BJ (cell line): ENCODE results near the gene GPR139. TPM values are rescaled to one million over a fixed set of nuclear protein-coding genes. Genes with fewer than 3 reads are reported as not detected.

Experiments used
- CTCF ChIA-PET: fragments of 350-600 bp; formaldehyde crosslinking; extraction: SDS; loops from one replicate; lab custom pipeline; 2021; ENCODE audit warnings: antibody characterized with exemption, inconsistent platforms; lab: Yijun Ruan, JAX
- POLR2A ChIA-PET: fragments of 300-600 bp; sonication (Branson Sonifier 250); formaldehyde crosslinking; extraction: SDS; loops from one replicate; lab custom pipeline; 2021; ENCODE audit warnings: antibody characterized with exemption; lab: Charles Lee
- DNase-seq: peaks from one replicate; pipeline ENCODE4 v3.0.0-alpha.2; 2011; ENCODE audit warnings: low read depth
- H3K27me3 ChIP-seq: 2 replicates; pipeline ENCODE4 v1.6.0; 2011; ENCODE audit warnings: low read length; ENCODE audit not compliant: control insufficient read depth, insufficient read depth
- H3K36me3 ChIP-seq: 2 replicates; pipeline ENCODE4 v1.5.1; 2011; ENCODE audit warnings: low read length; ENCODE audit not compliant: control insufficient read depth, insufficient read depth
- H3K4me3 ChIP-seq: 2 replicates; pipeline ENCODE4 v1.5.1; 2011; ENCODE audit warnings: low read depth, mild to moderate bottlenecking, control low read depth, low read length
- polyA minus RNA-seq: library from RNA; depleted of rRNA, polyadenylated mRNA; stranded (reverse); fragments of >200 nt; gene quantifications from 2 replicates; pipeline ENCODE4 v1.2.3, GENCODE V29; 2011; rRNA and poly(A)+ RNA removed
- polyA plus RNA-seq: library from polyadenylated mRNA; depleted of rRNA; stranded (reverse); fragments of >200 nt; gene quantifications from 2 replicates; pipeline ENCODE4 v1.2.3, GENCODE V29; 2011; rRNA removed
- TF ChIP-seq, protein P1 (sequence below): IDR thresholded peaks from 2 replicates; pipeline ENCODE4 v1.5.1; 2011; ENCODE audit warnings: low read depth, mild to moderate bottlenecking, control low read depth, inconsistent platforms, low read length, moderate library complexity; ENCODE audit not compliant: insufficient read depth

GPR139 gene
- polyA plus RNA-seq, result not detected in 2 replicates
- not detected in 2 replicates for polyA minus RNA-seq

DNA sequence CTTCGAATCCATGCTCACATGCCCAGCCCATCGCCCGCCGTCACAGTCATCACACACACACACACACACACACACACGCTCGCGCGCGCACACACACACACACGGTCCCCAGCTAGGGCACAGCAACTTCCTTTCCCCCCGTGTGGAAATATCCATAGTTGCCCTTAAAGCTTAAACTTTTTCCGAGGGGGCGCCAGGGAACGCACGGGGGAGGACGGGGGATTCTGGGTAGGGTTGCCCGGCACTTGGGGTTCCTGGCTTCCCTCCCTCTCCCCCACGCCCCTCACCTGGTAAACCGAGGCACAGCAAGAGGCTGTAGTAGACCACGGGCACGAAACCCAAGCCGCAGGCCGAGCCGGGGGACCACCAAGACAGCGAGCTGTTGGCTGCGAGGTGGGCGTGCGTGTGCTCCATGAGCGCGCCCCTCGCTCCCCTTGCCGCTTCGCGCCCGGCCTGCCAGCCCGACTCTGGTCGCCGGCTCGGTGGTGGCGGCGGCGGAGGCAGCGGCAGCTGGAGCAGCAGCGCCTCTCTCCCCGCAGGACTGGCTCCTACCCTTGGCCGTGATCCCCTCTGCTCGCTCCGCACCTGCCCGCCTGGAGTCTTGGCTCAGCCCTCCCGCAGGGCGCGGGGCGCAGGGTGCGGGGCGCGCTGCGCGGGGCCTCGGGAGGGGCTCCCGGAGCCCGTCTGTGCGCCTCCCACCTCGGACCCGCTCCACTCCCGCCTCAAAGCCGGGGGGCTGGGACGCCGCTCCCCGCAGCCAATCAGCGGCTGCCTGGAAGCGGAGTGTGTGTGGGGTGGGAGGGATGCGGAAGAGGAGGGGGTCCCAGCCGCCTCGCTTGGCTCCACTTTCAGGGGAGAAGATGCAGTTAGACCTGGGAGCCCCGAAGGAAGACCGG lies at the start of gene GPR139:
Gene GPR139 (minus strand): TSS at position 688 of the 896 bp plus-strand sequence. CDS start 274 bp downstream, at position 414.
- TF ChIP-seq, protein P1, sequence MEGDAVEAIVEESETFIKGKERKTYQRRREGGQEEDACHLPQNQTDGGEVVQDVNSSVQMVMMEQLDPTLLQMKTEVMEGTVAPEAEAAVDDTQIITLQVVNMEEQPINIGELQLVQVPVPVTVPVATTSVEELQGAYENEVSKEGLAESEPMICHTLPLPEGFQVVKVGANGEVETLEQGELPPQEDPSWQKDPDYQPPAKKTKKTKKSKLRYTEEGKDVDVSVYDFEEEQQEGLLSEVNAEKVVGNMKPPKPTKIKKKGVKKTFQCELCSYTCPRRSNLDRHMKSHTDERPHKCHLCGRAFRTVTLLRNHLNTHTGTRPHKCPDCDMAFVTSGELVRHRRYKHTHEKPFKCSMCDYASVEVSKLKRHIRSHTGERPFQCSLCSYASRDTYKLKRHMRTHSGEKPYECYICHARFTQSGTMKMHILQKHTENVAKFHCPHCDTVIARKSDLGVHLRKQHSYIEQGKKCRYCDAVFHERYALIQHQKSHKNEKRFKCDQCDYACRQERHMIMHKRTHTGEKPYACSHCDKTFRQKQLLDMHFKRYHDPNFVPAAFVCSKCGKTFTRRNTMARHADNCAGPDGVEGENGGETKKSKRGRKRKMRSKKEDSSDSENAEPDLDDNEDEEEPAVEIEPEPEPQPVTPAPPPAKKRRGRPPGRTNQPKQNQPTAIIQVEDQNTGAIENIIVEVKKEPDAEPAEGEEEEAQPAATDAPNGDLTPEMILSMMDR, result no peak
- Histone ChIP-seq H3K27me3 (no peaks in the 10 kb centered on the region), H3K36me3 (no peaks in the 10 kb centered on the region), H3K4me3 (no peak within 1 kb of the TSS)
- ChIA-PET CTCF (no interaction called here), POLR2A (no interaction called here)
- no peak for DNase-seq

DNA sequence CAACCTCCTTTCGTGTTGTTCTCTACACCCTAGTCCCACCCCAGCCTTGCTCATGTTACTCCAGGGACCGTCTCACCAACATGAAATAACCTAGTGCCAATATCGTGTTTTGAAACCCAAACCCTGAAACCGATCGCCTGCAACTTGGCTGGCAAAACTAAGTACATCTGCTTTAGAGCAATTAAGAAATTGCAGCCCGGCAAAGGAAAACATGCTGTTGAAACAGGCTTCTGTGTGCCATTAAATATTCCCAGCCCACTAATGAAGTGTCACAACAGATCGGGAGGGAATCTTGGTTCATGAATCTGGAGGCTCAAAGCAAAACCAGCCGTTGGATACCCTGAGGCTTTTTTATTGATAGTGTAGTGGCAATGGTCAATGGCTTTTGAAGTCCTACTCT lies 48.3 kb upstream of the GPR139 start:
- Histone ChIP-seq H3K27me3 (no peaks in the 10 kb centered on the region), H3K36me3 (no peaks in the 10 kb centered on the region), H3K4me3 (no peak overlapping the region)
- ChIA-PET CTCF (no interaction called here), POLR2A (no interaction called here)
- no peak for DNase-seq
- TF ChIP-seq, protein P1, result no peak

DNA sequence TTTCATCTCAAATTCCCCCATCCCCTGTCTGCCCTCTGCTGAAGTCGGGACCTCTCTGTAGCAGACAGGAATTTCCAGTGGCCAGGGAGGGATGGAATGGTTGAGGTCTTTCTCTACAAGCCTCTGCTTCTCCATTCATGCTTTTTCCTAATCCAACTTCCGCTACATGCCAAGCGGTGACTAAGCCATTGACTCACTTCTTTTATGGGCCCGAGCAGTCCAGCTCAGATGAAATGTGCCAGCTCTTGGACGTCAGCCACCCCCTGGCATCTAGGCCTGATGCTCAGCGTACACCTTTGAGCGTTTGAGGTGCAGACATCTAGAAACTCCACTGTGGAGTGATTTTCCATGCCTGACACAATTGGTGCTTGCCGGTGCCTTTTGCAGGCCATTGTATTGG lies 40.7 kb upstream of the GPR139 start:
- TF ChIP-seq, protein P1, result no peak
- H3K4me3 ChIP-seq, result no peak overlapping the region
- ChIA-PET CTCF (no interaction called here), POLR2A (no interaction called here)
- no peaks in the 10 kb centered on the region for H3K36me3 ChIP-seq
- DNase-seq, result no peak
- no peaks in the 10 kb centered on the region for H3K27me3 ChIP-seq

DNA sequence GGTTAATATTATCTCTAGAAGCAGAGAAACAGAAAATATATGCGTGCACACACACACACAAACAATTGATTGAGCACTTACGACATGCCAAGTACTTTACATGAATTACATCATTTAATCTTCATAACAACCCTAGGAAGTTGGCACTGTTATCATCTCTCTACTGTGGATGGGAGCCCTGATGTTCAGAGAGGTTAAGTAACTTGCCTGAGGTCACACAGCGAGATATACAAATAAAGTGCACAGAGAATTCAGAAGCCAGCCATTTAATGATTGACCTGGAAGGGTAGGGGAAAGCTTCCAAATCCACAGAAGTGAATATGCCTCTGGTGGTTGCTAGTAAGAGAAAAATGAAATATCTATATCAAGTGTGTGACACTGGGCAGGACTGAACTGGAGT lies 37.5 kb upstream of the GPR139 start:
- DNase-seq, result no peak
- no peaks in the 10 kb centered on the region for H3K36me3 ChIP-seq
- TF ChIP-seq, protein P1, result no peak
- no peaks in the 10 kb centered on the region for H3K27me3 ChIP-seq
- POLR2A ChIA-PET, result no interaction called here
- CTCF ChIA-PET, result no interaction called here
- H3K4me3 ChIP-seq, result no peak overlapping the region

DNA sequence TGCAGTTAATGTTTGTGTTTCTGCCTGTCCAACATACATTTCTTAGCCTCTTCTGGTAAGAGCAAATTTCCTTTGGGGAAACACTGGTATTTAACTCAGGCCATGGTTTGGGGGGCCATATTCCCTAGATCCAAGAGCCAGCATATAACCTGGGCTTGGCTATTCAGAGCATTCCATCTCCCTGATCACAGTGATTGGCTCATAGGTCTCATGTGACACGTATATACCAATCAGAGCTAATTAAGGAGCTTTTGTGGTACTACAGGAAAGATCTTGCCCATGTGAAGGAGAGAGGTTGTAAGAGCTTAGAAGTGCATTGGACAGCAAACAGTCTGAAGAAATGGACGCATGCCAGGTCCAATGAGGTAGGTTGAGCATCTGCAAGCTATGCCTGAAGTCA lies 33.4 kb upstream of the GPR139 start:
- Histone ChIP-seq H3K36me3 (no peaks in the 10 kb centered on the region), H3K4me3 (no peak overlapping the region), H3K27me3 (no peaks in the 10 kb centered on the region)
- ChIA-PET CTCF (no interaction called here), POLR2A (no interaction called here)
- DNase-seq, result no peak
- TF ChIP-seq, protein P1, result no peak
